HT-29 (cell line): ENCODE results near the gene LDB2. TPM values are rescaled to one million over a fixed set of nuclear protein-coding genes. Genes with fewer than 3 reads are reported as not detected.

Experiments used
- DNase-seq: peaks from one replicate; pipeline ENCODE4 v3.0.0-alpha.2; 2015; ENCODE audit warnings: low spot score
- total RNA-seq: library from RNA; depleted of rRNA; stranded (reverse); fragments of >200 nt; shearing (Covaris generic); gene quantifications from 2 replicates; pipeline ENCODE4 v1.2.3, GENCODE V29; 2014

Gene LDB2
- total RNA-seq, 1 experiment from 2014 or later = not detected

GRCh38 chr4:16804581-16804980 is 93.9 kb downstream of the LDB2 start:
- no peak for DNase-seq

GRCh38 chr4:16802044-16802443 is 96.4 kb downstream of the LDB2 start:
- DNase-seq = no peak

- DNase-seq = no peak
These were observed 97.1 kb downstream of the LDB2 start for GRCh38 chr4:16801356-16801755.

GRCh38 chr4:16794816-16795445 is 103.5 kb downstream of the LDB2 start:
- peak; percentile 67 for DNase-seq

GRCh38 chr4:16791460-16791859 is 107.0 kb downstream of the LDB2 start:
- DNase-seq = no peak

- DNase-seq = no peak
These were observed 107.9 kb downstream of the LDB2 start for GRCh38 chr4:16790508-16790907.

- no peak for DNase-seq
These were observed 109.6 kb downstream of the LDB2 start for GRCh38 chr4:16788868-16789267.

- DNase-seq = no peak
These were observed 112.5 kb downstream of the LDB2 start for GRCh38 chr4:16785793-16786527.

GRCh38 chr4:16783119-16783518 is 115.3 kb downstream of the LDB2 start:
- DNase-seq = no peak

GRCh38 chr4:16779028-16779675 is 119.3 kb downstream of the LDB2 start:
- no peak for DNase-seq

- no peak for DNase-seq
These were observed 120.7 kb downstream of the LDB2 start for GRCh38 chr4:16777726-16778125.

GRCh38 chr4:16775411-16776154 is 122.9 kb downstream of the LDB2 start:
- no peak for DNase-seq

GRCh38 chr4:16772366-16772850 is 126.0 kb downstream of the LDB2 start:
- no peak for DNase-seq

GRCh38 chr4:16770710-16771285 is 127.6 kb downstream of the LDB2 start:
- no peak for DNase-seq

GRCh38 chr4:16767861-16768260 is 130.6 kb downstream of the LDB2 start:
- DNase-seq = no peak

GRCh38 chr4:16767251-16767650 is 131.2 kb downstream of the LDB2 start:
- DNase-seq = no peak

- DNase-seq = no peak
These were observed 132.9 kb downstream of the LDB2 start for GRCh38 chr4:16765546-16765945.

GRCh38 chr4:16764622-16765021 is 133.8 kb downstream of the LDB2 start:
- DNase-seq = peak; percentile 25

- DNase-seq = no peak
These were observed 137.7 kb downstream of the LDB2 start for GRCh38 chr4:16760617-16761363.

- DNase-seq = no peak
These were observed 138.4 kb downstream of the LDB2 start for GRCh38 chr4:16759931-16760582.
